ENCODE results near the gene INHBB.
A peak's percentile ranks its signal among the peaks of the same experiment; 100 is the strongest.
"Not testable (repeated sequence)": the region's sequence is repeated elsewhere in the genome, so short reads cannot be mapped to it uniquely, and the experiment has no call there.

The INHBB gene

GRCh38 chr2:120346026-120346666 lies at the start of gene INHBB:
TSS of gene INHBB (plus strand) at chr2:120346136. CDS start at chr2:120346189, 53 bp downstream.
- no peak for DNase-seq (ENCODE audit: low spot score)

- no peak for DNase-seq (ENCODE audit: low spot score)
Observed at GRCh38 chr2:120298173-120298835, 47.6 kb upstream of the INHBB start.

- DNase-seq (ENCODE audit: low spot score): no peak
Observed at GRCh38 chr2:120299004-120299403, 46.9 kb upstream of the INHBB start.

- no peak for DNase-seq (ENCODE audit: low spot score)
Observed at GRCh38 chr2:120299561-120299960, 46.4 kb upstream of the INHBB start.

GRCh38 chr2:120300385-120300784 lies 45.6 kb upstream of the INHBB start:
- DNase-seq (ENCODE audit: low spot score): no peak

- DNase-seq (ENCODE audit: low spot score): no peak
Observed at GRCh38 chr2:120301284-120301683, 44.7 kb upstream of the INHBB start.

- DNase-seq (ENCODE audit: low spot score): no peak
Observed at GRCh38 chr2:120302301-120302700, 43.6 kb upstream of the INHBB start.

GRCh38 chr2:120303177-120303576 lies 42.8 kb upstream of the INHBB start:
- no peak for DNase-seq (ENCODE audit: low spot score)

- DNase-seq (ENCODE audit: low spot score): peak; percentile 52
Observed at GRCh38 chr2:120305296-120305695, 40.6 kb upstream of the INHBB start.

- no peak for DNase-seq (ENCODE audit: low spot score)
Observed at GRCh38 chr2:120305937-120306490, 39.9 kb upstream of the INHBB start.

- no peak for DNase-seq (ENCODE audit: low spot score)
Observed at GRCh38 chr2:120307482-120307881, 38.5 kb upstream of the INHBB start.

GRCh38 chr2:120308038-120308910 lies 37.7 kb upstream of the INHBB start:
- DNase-seq (ENCODE audit: low spot score): no peak

GRCh38 chr2:120310136-120310535 lies 35.8 kb upstream of the INHBB start:
- DNase-seq (ENCODE audit: low spot score): no peak

- DNase-seq (ENCODE audit: low spot score): not testable (repeated sequence)
Observed at GRCh38 chr2:120310841-120311240, 35.1 kb upstream of the INHBB start.

- DNase-seq (ENCODE audit: low spot score): no peak
Observed at GRCh38 chr2:120312076-120312475, 33.9 kb upstream of the INHBB start.

GRCh38 chr2:120312860-120313694 lies 32.9 kb upstream of the INHBB start:
- peak; percentile 85 for DNase-seq (ENCODE audit: low spot score)

- no peak for DNase-seq (ENCODE audit: low spot score)
Observed at GRCh38 chr2:120313695-120314615, 32.0 kb upstream of the INHBB start.

- no peak for DNase-seq (ENCODE audit: low spot score)
Observed at GRCh38 chr2:120314690-120315366, 31.1 kb upstream of the INHBB start.

GRCh38 chr2:120315367-120316033 lies 30.4 kb upstream of the INHBB start:
- no peak for DNase-seq (ENCODE audit: low spot score)

All from pons (tissue), 1 donor.